ENCODE measurements around the gene CHURC1.

The CHURC1 gene

GRCh38 chr14:64951724-64952123 is 37.5 kb downstream of the CHURC1 start:
- peaks cover 12% of the 10 kb centered on the region for H3K4me1 Mint-ChIP-seq (ENCODE audit: low read depth)
- no peak overlapping the region for H3K27ac Mint-ChIP-seq
- H3K27me3 Mint-ChIP-seq (ENCODE audit: low read depth): no peaks in the 10 kb centered on the region
- H3K4me3 Mint-ChIP-seq: no peak overlapping the region
- peaks cover 13% of the 10 kb centered on the region for H3K36me3 Mint-ChIP-seq (ENCODE audit: low read depth)
- H3K9me3 Mint-ChIP-seq: no peaks in the 10 kb centered on the region

- Mint-ChIP-seq H3K27me3 (ENCODE audit: low read depth) (no peaks in the 10 kb centered on the region), H3K9me3 (no peaks in the 10 kb centered on the region), H3K4me1 (ENCODE audit: low read depth) (peaks cover 7% of the 10 kb centered on the region), H3K27ac (no peak overlapping the region), H3K36me3 (ENCODE audit: low read depth) (peaks cover 9% of the 10 kb centered on the region), H3K4me3 (no peak overlapping the region)
These were observed 38.5 kb downstream of the CHURC1 start for GRCh38 chr14:64952598-64953309.

GRCh38 chr14:64953310-64953654 is 39.0 kb downstream of the CHURC1 start:
- Mint-ChIP-seq H3K4me1 (ENCODE audit: low read depth) (peaks cover 7% of the 10 kb centered on the region), H3K27me3 (ENCODE audit: low read depth) (no peaks in the 10 kb centered on the region), H3K4me3 (no peak overlapping the region), H3K36me3 (ENCODE audit: low read depth) (peaks cover 6% of the 10 kb centered on the region), H3K9me3 (no peaks in the 10 kb centered on the region), H3K27ac (no peak overlapping the region)

- H3K4me1 Mint-ChIP-seq (ENCODE audit: low read depth): peaks cover 7% of the 10 kb centered on the region
- peaks cover 5% of the 10 kb centered on the region for H3K36me3 Mint-ChIP-seq (ENCODE audit: low read depth)
- no peak overlapping the region for H3K27ac Mint-ChIP-seq
- H3K9me3 Mint-ChIP-seq: no peaks in the 10 kb centered on the region
- H3K4me3 Mint-ChIP-seq: no peak overlapping the region
- H3K27me3 Mint-ChIP-seq (ENCODE audit: low read depth): no peaks in the 10 kb centered on the region
These were observed 39.4 kb downstream of the CHURC1 start for GRCh38 chr14:64953661-64954060.

DNA sequence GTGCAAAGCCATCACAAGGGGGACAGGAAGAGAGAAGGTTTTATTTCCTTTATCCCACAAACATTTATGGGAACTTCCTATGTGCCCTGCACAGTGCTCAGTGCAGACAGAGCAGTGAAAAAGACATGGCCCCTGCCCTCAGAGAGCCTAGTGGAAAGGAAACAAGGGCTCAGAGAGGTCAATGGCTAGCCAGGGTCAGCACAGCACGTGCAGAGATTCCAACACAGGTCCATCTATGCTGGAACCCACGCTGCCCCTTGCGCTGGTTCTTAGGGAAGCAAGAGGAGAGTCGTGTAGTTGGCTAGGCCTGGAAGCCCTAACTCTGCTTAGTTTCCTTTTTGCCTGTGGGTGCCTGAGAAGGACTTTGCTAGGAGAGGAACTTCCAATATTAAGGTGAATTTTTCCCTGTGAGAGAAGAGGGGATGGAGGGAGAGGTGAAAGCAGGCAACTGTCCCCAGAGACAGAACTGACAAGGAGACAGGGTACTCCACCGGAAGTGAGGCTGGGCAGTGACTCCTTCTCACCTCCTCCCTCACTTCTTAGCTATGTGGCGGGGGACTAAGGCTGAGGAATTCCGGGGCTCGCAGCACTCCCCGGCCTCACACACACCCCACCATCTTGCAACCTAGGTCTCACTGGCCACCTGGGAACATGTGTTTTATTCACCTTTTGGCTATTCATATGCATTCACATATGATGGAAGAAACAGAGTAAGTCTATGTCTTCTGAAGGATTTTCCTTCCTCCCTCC is 40.4 kb downstream of the CHURC1 start:
- Mint-ChIP-seq H3K4me1 (ENCODE audit: low read depth) (peaks cover 7% of the 10 kb centered on the region), H3K4me3 (no peak overlapping the region), H3K36me3 (ENCODE audit: low read depth) (peaks cover 4% of the 10 kb centered on the region), H3K9me3 (no peaks in the 10 kb centered on the region), H3K27me3 (ENCODE audit: low read depth) (no peaks in the 10 kb centered on the region), H3K27ac (no peak overlapping the region)

GRCh38 chr14:64955297-64955696 is 41.0 kb downstream of the CHURC1 start:
- no peaks in the 10 kb centered on the region for H3K27me3 Mint-ChIP-seq (ENCODE audit: low read depth)
- H3K27ac Mint-ChIP-seq: no peak overlapping the region
- no peaks in the 10 kb centered on the region for H3K9me3 Mint-ChIP-seq
- H3K4me3 Mint-ChIP-seq: no peak overlapping the region
- peaks cover 2% of the 10 kb centered on the region for H3K36me3 Mint-ChIP-seq (ENCODE audit: low read depth)
- H3K4me1 Mint-ChIP-seq (ENCODE audit: low read depth): peaks cover 7% of the 10 kb centered on the region

GRCh38 chr14:64956697-64957406 is 42.6 kb downstream of the CHURC1 start:
- H3K4me3 Mint-ChIP-seq: no peak overlapping the region
- H3K9me3 Mint-ChIP-seq: no peaks in the 10 kb centered on the region
- peaks cover 9% of the 10 kb centered on the region for H3K4me1 Mint-ChIP-seq (ENCODE audit: low read depth)
- H3K27ac Mint-ChIP-seq: no peak overlapping the region
- H3K36me3 Mint-ChIP-seq (ENCODE audit: low read depth): no peaks in the 10 kb centered on the region
- no peaks in the 10 kb centered on the region for H3K27me3 Mint-ChIP-seq (ENCODE audit: low read depth)

DNA sequence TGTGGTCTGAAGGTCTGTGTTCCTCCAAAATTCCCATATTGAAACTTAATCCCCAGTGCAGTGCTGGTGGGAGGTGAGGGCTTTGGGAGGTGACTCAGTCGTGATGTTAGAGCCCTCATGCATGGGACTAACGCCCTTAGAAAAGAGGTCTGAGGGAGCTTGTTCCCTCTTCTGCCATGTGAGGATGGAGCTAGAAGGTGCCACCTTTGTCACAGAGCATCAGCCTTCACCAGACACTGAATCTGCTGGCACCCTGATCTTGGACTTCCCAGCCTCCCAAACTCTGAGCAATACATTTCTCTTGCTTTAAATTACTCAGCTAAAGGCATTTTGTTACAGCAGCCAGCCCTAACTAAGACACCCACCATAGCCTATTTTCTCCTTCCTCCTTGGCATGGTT is 43.9 kb downstream of the CHURC1 start:
- peaks cover 3% of the 10 kb centered on the region for H3K4me1 Mint-ChIP-seq (ENCODE audit: low read depth)
- no peak overlapping the region for H3K4me3 Mint-ChIP-seq
- no peaks in the 10 kb centered on the region for H3K9me3 Mint-ChIP-seq
- H3K27me3 Mint-ChIP-seq (ENCODE audit: low read depth): no peaks in the 10 kb centered on the region
- no peak overlapping the region for H3K27ac Mint-ChIP-seq
- no peaks in the 10 kb centered on the region for H3K36me3 Mint-ChIP-seq (ENCODE audit: low read depth)

DNA sequence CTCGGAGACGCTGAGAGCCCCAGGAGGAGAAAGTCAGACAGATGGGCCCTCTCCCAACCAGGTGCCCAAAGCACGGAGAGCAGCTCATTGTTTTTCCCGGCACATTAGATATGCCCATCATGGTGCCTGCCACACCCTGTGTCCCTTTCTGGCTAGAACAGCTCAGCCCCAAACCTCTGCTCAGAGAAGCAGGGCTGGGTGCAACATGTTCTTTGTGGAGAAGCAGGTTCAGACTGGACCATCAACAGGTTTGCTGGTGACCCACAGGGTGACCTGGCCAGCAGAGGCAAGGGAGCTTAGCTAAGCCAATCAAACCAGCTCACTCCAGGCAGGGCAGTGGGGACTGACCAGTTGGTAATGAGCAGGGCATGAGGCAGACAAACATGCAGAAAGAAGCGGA is 44.5 kb downstream of the CHURC1 start:
- Mint-ChIP-seq H3K4me1 (ENCODE audit: low read depth) (peaks cover 3% of the 10 kb centered on the region), H3K27ac (no peak overlapping the region), H3K27me3 (ENCODE audit: low read depth) (no peaks in the 10 kb centered on the region), H3K36me3 (ENCODE audit: low read depth) (no peaks in the 10 kb centered on the region), H3K9me3 (no peaks in the 10 kb centered on the region), H3K4me3 (no peak overlapping the region)

- H3K9me3 Mint-ChIP-seq: no peaks in the 10 kb centered on the region
- no peaks in the 10 kb centered on the region for H3K36me3 Mint-ChIP-seq (ENCODE audit: low read depth)
- no peak overlapping the region for H3K4me3 Mint-ChIP-seq
- H3K27ac Mint-ChIP-seq: no peak overlapping the region
- H3K27me3 Mint-ChIP-seq (ENCODE audit: low read depth): no peaks in the 10 kb centered on the region
- peaks cover 2% of the 10 kb centered on the region for H3K4me1 Mint-ChIP-seq (ENCODE audit: low read depth)
These were observed 46.6 kb downstream of the CHURC1 start for GRCh38 chr14:64960762-64961276.

- Mint-ChIP-seq H3K4me3 (no peak overlapping the region), H3K27ac (no peak overlapping the region), H3K27me3 (ENCODE audit: low read depth) (no peaks in the 10 kb centered on the region), H3K9me3 (no peaks in the 10 kb centered on the region), H3K36me3 (ENCODE audit: low read depth) (no peaks in the 10 kb centered on the region), H3K4me1 (ENCODE audit: low read depth) (peaks cover 2% of the 10 kb centered on the region)
These were observed 49.4 kb downstream of the CHURC1 start for GRCh38 chr14:64963611-64964010.

GRCh38 chr14:64965356-64966000 is 51.2 kb downstream of the CHURC1 start:
- peaks cover 2% of the 10 kb centered on the region for H3K4me1 Mint-ChIP-seq (ENCODE audit: low read depth)
- H3K27me3 Mint-ChIP-seq (ENCODE audit: low read depth): peaks cover 4% of the 10 kb centered on the region
- H3K36me3 Mint-ChIP-seq (ENCODE audit: low read depth): no peaks in the 10 kb centered on the region
- no peak overlapping the region for H3K4me3 Mint-ChIP-seq
- H3K9me3 Mint-ChIP-seq: no peaks in the 10 kb centered on the region
- no peak overlapping the region for H3K27ac Mint-ChIP-seq

GRCh38 chr14:64966976-64967375 is 52.7 kb downstream of the CHURC1 start:
- H3K4me3 Mint-ChIP-seq: no peak overlapping the region
- peaks cover 14% of the 10 kb centered on the region for H3K27me3 Mint-ChIP-seq (ENCODE audit: low read depth)
- peaks cover 2% of the 10 kb centered on the region for H3K4me1 Mint-ChIP-seq (ENCODE audit: low read depth)
- H3K9me3 Mint-ChIP-seq: no peaks in the 10 kb centered on the region
- no peaks in the 10 kb centered on the region for H3K36me3 Mint-ChIP-seq (ENCODE audit: low read depth)
- no peak overlapping the region for H3K27ac Mint-ChIP-seq

GRCh38 chr14:64968167-64968566 is 53.9 kb downstream of the CHURC1 start:
- H3K27me3 Mint-ChIP-seq (ENCODE audit: low read depth): peaks cover 14% of the 10 kb centered on the region
- no peaks in the 10 kb centered on the region for H3K9me3 Mint-ChIP-seq
- H3K4me3 Mint-ChIP-seq: no peak overlapping the region
- peaks cover 2% of the 10 kb centered on the region for H3K4me1 Mint-ChIP-seq (ENCODE audit: low read depth)
- no peaks in the 10 kb centered on the region for H3K36me3 Mint-ChIP-seq (ENCODE audit: low read depth)
- no peak overlapping the region for H3K27ac Mint-ChIP-seq

All from T-helper 1 cell treated with Interleukin-12 subunit alpha and Interleukin-12 subunit beta and Interleukin-4 antibody, amounts not matched to agents 30 μg/mL and 1 μg/mL, for 36 hours (primary cell).